Eye (tissue), 1 donor: ENCODE measurements around the gene GNGT2.

Experiments
- DNase-seq: peaks from one replicate; pipeline ENCODE4 v3.0.0-alpha.2; 2015

GNGT2 gene

GRCh38 chr17:49210158-49211029 lies at the start of gene GNGT2, which contains the start of gene ABI3:
Gene GNGT2, minus strand, starts transcription at chr17:49210574. Its CDS starts 3,152 bp downstream, at chr17:49207422.
Gene ABI3, plus strand, starts transcription at chr17:49210707. Its CDS starts 18 bp downstream, at chr17:49210725.
- peak; percentile 26 for DNase-seq

GRCh38 chr17:49259663-49260010 lies 49.3 kb upstream of the GNGT2 start:
- no peak for DNase-seq

GRCh38 chr17:49258394-49258793 lies 48.0 kb upstream of the GNGT2 start:
- no peak for DNase-seq

- no peak for DNase-seq
These were observed 44.8 kb upstream of the GNGT2 start for GRCh38 chr17:49255125-49255524.

GRCh38 chr17:49254066-49254465 lies 43.7 kb upstream of the GNGT2 start:
- DNase-seq, result no peak

GRCh38 chr17:49252148-49252695 lies 41.8 kb upstream of the GNGT2 start:
- DNase-seq, result no peak

GRCh38 chr17:49249890-49250522 lies 39.6 kb upstream of the GNGT2 start:
- no peak for DNase-seq

GRCh38 chr17:49249292-49249794 lies 39.0 kb upstream of the GNGT2 start:
- no peak for DNase-seq

GRCh38 chr17:49247944-49248343 lies 37.6 kb upstream of the GNGT2 start:
- no peak for DNase-seq

GRCh38 chr17:49244839-49245238 lies 34.5 kb upstream of the GNGT2 start:
- DNase-seq, result no peak

GRCh38 chr17:49242813-49243212 lies 32.4 kb upstream of the GNGT2 start:
- no peak for DNase-seq

- no peak for DNase-seq
These were observed 31.5 kb upstream of the GNGT2 start for GRCh38 chr17:49241692-49242397.

- no peak for DNase-seq
These were observed 30.7 kb upstream of the GNGT2 start for GRCh38 chr17:49241040-49241439.

- DNase-seq, result no peak
These were observed 30.2 kb upstream of the GNGT2 start for GRCh38 chr17:49240619-49241018.

GRCh38 chr17:49239963-49240362 lies 29.6 kb upstream of the GNGT2 start:
- no peak for DNase-seq

- no peak for DNase-seq
These were observed 25.5 kb upstream of the GNGT2 start for GRCh38 chr17:49235896-49236295.

GRCh38 chr17:49234509-49235080 lies 24.2 kb upstream of the GNGT2 start:
- DNase-seq, result no peak

- no peak for DNase-seq
These were observed 21.2 kb upstream of the GNGT2 start for GRCh38 chr17:49231563-49231894.

- DNase-seq, result peak; percentile 95
These were observed 20.5 kb upstream of the GNGT2 start, which contains the start of gene PHOSPHO1 for GRCh38 chr17:49230636-49231562. Gene PHOSPHO1, minus strand, starts transcription at chr17:49230787. Its CDS starts 4,096 bp downstream, at chr17:49226691.

- DNase-seq, result no peak
These were observed 19.6 kb upstream of the GNGT2 start for GRCh38 chr17:49229805-49230600.
